ENCODE results near the gene GNB2.
"Not testable (repeated sequence)": the region's sequence is repeated elsewhere in the genome, so short reads cannot be mapped to it uniquely, and the experiment has no call there.

The GNB2 gene

DNA sequence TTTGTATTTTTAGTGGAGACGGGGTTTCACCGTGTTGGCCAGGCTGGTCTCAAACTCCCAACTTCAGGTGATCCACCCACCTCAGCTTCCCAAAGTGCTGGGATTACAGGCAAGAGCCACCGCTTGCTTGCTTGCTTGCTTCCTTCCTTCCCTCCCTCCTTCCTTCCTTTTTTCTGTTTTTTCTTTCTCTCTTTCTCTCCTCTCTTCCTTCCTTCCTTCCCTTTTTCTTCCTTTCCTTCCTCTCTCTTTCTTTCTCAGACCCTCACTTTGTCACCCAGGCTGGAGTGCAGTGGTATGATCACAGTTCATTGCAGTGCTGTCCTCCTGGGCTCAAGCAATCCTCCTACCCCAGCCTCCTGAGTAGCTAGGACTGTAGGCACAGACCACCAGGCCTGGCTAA lies 27.5 kb downstream of the GNB2 start:
- not testable (repeated sequence) for DNase-seq

DNA sequence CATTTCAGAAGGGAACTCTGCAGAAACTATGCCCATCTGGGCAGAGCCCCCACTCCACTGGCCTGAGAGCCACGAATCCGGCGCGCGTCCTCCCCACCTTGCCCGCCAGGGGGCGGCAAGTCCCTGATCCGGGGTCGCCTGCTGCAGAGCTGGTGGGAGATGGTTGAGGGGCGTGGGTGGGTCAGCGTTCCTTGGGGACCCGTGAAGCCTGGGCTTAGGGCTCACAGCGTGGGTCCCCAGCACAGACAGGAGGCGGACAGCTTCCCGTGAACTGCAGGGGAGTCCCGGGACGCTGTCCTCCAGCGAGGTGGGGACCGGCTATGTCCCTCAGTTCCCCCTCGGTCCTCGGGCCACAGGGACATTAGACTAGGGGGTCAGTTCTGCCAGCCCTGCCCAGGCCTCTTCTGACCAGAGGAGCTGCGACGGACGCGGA lies 31.8 kb downstream of the GNB2 start:
- DNase-seq, result peak; percentile 59

DNA sequence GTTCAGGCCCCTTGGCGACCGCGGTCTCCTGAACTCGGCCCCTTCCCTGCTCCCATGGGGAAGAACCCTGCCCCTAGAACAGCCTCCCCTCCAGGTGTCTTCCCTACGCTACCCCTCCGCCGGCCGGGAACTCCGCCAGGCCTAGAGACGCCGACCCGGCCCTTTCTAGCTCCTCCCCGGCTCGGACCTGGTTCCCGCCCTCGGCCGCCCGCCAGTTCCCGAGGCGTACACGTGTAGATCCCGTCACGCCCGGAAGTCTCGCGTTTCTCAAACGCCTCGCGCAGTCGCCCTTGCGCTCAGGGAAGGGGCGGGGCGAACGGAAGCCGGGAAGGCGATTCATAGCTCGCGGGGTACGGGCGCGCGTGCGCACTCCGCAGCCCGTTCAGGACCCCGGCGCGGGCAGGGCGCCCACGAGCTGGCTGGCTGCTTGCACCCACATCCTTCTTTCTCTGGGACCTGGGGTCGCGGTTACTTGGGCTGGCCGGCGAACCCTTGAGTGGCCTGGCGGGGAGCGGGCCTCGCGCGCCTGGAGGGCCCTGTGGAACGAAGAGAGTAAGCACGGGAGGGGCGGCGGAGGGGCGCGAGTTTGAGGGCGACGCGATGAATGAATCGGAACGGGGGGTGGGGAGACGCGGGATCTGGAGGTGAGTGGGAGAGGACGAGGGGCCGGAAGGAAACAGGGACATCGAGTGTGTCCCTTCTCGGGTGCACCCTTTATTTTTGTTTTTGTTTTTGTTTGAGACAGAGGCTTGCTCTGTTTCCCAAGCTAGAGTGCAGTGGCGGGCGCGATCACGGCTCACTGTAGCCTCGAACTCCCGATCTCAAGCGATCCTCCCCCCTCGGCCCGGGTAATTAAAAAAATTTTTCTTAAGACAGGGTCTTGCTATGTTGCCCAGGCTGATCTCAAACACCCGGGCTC lies 32.5 kb downstream of the GNB2 start, which contains the start of gene POP7:
TSS of gene POP7 (plus strand) at position 369 of the 919 bp plus-strand sequence. CDS start 710 bp downstream, outside the sequence.
- peak; percentile 96 for DNase-seq

DNA sequence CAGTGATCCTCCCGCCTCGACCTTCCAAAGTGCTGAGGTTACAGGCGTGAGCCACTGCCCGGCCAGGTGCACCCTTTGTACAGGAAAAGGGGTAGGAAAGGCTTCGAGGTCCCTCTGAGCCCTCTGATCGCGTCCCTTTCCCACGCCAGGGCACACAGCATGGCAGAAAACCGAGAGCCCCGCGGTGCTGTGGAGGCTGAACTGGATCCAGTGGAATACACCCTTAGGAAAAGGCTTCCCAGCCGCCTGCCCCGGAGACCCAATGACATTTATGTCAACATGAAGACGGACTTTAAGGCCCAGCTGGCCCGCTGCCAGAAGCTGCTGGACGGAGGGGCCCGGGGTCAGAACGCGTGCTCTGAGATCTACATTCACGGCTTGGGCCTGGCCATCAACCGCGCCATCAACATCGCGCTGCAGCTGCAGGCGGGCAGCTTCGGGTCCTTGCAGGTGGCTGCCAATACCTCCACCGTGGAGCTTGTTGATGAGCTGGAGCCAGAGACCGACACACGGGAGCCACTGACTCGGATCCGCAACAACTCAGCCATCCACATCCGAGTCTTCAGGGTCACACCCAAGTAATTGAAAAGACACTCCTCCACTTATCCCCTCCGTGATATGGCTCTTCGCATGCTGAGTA lies 33.3 kb downstream of the GNB2 start:
- no peak for DNase-seq

DNA sequence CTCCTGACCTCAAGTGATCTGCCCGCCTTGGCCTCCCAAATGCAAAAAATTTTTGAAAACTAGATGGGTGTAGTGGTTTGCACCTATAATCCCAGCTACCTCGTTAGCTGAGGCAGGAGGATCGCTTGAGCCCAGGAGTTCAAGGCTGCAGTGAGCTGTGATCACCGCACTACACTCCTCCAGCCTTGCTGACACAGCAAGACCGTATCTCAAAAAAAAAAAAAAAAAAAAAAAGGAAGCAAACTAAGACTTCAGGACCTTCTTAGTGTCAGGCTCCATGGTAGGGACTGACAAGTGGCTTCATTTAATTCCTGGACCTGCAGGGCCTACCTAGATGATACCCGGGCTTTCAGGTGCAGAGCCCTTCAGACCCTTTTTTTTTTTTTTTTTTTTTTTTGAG lies 34.9 kb downstream of the GNB2 start:
- no peak for DNase-seq

DNA sequence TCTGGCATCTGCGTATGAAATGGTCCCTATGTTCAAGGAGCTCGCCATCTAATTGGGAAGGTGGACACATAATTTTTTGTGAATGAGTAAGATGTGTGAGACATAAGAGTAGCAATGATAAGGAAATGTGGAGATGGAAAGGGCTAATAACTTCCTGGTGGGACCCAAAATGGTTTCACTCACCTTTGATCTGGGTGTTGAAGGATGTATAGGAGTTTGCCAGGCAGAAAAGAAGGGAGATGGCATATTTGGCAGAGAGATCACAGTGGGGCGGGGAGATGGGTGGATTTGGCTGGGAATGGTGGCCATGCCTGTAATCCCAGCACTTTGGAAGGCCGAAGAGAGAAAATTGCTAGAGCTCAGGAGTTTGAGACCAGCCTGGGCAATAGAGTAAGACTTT lies 36.9 kb downstream of the GNB2 start:
- no peak for DNase-seq

DNA sequence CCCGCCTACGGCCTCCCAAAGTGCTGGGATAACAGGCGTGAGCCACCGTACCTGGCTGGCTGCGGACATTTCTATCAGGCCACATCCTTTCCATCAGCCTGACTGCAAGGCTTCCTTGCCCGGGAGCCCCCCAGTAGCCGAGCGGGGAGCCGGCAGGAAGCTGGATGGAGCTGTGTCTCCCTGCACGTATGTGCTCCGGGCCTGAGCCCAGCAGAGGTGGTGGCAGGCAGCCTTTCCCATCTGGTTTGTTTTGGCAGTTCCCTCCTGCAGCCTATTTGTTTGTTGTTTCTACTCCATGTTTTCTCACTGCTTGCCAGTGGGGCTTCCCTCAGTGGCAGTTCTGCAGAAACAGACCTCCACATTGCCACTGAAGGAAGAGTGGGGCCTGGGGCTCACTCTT lies 37.8 kb downstream of the GNB2 start:
- no peak for DNase-seq

DNA sequence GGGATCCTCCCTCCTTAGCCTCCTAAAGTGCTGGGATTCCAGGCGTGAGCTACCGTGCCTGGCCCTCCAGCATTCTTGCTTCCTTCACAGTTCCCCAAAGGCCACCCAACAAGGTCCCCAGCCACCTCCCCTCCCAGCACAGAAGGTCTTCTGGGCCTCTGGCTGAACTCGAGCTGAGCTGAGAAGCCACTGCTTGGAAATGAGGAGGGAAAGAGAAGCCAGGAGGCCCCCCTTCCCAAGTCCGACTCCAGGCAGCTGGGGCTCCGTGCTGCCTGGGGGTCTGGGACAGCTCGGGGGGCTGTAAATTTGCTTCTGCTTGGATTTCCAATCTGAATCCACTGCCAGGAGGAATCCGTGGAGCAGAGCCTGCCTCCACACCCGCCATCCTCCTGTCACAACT lies 41.2 kb downstream of the GNB2 start:
- DNase-seq, result no peak

DNA sequence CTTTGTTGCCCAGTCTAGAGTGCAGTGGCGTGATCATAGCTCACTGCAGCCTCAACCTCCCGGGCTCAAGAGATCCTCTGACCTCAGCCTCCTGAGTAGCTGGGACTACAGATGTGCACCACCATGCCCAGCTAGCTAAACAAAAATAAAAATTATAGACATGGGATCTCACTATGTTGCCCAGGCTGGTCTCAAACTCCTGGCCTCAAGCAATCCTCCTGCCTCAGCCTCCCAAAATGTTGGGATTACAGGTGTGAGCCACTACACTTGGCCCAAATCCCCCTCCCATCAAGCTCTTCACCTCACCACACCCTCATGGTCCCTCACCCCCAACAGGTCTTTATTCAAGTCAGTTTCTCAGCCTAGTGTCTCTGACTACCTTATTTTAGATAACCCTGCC lies 43.5 kb downstream of the GNB2 start:
- DNase-seq, result not testable (repeated sequence)

DNA sequence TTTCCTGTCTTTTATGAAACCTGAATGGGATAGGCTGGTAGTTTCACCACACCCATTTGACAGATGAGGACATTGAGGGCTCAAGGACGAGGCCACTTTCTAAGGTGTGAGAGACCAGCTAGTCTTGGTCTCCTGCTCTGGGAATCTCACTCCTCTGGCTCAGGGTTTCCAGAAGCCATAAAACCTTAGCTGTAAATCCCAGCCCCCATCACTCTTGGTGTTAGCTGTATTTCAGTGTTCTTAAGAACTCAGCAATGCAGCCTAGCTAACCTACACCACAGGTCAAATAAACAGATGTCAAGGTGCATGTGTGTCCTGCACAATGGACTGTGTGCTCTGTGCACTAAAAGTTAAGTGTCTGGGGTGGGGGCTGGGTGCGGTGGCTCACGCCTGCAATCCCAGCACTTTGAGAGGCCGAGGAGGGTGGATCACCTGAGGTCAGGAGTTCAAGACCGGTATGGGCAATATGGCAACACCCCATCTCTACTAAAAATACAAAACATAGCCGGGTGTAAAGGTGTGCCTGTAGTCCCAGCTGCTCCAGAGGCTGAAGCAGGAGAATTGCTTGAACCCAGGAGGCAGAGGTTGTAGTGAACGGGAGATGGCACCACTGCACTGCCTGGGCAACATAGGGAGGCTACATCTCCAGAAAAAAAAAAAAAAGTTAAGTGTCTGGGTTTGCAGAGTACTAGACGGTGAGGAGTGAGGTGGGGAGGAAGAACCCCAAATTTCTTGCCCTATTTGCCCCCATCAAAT lies 46.2 kb downstream of the GNB2 start:
- no peak for DNase-seq

DNA sequence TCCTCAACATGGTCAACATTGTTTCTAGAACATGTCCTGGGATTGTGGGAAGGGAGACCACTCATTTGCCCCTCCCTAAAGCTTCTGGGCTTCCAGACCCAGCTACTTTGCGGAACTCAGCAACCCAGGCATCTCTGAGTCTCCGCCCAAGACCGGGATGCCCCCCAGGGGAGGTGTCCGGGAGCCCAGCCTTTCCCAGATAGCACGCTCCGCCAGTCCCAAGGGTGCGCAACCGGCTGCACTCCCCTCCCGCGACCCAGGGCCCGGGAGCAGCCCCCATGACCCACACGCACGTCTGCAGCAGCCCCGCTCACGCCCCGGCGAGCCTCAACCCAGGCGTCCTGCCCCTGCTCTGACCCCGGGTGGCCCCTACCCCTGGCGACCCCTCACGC lies 46.7 kb downstream of the GNB2 start, which contains the start of gene EPO:
TSS of gene EPO (plus strand) at position 190 of the 392 bp plus-strand sequence. CDS start 513 bp downstream, outside the sequence.
- DNase-seq, result no peak

DNA sequence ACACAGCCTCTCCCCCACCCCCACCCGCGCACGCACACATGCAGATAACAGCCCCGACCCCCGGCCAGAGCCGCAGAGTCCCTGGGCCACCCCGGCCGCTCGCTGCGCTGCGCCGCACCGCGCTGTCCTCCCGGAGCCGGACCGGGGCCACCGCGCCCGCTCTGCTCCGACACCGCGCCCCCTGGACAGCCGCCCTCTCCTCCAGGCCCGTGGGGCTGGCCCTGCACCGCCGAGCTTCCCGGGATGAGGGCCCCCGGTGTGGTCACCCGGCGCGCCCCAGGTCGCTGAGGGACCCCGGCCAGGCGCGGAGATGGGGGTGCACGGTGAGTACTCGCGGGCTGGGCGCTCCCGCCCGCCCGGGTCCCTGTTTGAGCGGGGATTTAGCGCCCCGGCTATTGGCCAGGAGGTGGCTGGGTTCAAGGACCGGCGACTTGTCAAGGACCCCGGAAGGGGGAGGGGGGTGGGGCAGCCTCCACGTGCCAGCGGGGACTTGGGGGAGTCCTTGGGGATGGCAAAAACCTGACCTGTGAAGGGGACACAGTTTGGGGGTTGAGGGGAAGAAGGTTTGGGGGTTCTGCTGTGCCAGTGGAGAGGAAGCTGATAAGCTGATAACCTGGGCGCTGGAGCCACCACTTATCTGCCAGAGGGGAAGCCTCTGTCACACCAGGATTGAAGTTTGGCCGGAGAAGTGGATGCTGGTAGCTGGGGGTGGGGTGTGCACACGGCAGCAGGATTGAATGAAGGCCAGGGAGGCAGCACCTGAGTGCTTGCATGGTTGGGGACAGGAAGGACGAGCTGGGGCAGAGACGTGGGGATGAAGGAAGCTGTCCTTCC lies 47.3 kb downstream of the GNB2 start:
- DNase-seq, result no peak

DNA sequence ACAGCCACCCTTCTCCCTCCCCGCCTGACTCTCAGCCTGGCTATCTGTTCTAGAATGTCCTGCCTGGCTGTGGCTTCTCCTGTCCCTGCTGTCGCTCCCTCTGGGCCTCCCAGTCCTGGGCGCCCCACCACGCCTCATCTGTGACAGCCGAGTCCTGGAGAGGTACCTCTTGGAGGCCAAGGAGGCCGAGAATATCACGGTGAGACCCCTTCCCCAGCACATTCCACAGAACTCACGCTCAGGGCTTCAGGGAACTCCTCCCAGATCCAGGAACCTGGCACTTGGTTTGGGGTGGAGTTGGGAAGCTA lies 47.9 kb downstream of the GNB2 start:
- DNase-seq, result no peak

DNA sequence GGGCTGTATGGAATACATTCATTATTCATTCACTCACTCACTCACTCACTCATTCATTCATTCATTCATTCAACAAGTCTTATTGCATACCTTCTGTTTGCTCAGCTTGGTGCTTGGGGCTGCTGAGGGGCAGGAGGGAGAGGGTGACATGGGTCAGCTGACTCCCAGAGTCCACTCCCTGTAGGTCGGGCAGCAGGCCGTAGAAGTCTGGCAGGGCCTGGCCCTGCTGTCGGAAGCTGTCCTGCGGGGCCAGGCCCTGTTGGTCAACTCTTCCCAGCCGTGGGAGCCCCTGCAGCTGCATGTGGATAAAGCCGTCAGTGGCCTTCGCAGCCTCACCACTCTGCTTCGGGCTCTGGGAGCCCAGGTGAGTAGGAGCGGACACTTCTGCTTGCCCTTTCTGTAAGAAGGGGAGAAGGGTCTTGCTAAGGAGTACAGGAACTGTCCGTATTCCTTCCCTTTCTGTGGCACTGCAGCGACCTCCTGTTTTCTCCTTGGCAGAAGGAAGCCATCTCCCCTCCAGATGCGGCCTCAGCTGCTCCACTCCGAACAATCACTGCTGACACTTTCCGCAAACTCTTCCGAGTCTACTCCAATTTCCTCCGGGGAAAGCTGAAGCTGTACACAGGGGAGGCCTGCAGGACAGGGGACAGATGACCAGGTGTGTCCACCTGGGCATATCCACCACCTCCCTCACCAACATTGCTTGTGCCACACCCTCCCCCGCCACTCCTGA lies 49.1 kb downstream of the GNB2 start:
- no peak for DNase-seq

DNA sequence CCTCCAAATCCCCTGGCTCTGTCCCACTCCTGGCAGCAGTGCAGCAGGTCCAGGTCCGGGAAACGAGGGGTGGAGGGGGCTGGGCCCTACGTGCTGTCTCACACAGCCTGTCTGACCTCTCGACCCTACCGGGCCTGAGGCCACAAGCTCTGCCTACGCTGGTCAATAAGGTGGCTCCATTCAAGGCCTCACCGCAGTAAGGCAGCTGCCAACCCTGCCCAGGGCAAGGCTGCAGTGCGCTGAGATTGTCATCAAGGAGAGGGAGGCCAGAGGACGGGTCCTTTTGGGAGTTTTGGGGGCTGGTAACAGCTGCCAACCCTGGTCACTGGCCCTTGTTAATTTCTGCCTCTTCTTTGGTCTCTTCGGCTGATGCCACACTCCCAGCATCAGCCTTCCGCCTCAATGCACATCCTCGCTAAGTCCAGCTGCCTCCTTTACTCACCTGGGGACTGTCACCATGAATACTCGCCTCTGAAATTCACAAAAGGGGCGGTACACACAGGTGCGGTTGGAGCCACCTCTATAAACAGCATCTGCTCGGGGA lies 50.3 kb downstream of the GNB2 start:
- no peak for DNase-seq

DNA sequence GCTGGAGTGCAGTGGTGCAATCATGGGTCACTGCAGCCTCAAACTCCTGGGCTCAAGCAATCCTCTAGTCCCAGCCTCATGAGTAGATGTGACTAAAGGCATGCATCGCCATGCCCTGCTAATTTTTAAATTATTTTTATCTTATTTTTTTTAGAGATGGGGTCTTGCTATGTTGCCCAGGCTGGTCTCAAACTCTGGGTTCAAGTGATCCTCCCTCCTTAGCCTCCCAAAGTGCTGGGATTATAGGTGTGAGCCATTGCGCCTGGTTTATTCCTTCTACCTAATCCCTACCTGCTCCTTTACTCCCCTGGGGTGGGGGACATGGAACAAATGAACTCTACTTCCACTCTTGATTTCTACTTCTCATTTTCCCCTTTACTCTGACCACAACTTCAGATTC lies 50.8 kb downstream of the GNB2 start:
- not testable (repeated sequence) for DNase-seq

DNA sequence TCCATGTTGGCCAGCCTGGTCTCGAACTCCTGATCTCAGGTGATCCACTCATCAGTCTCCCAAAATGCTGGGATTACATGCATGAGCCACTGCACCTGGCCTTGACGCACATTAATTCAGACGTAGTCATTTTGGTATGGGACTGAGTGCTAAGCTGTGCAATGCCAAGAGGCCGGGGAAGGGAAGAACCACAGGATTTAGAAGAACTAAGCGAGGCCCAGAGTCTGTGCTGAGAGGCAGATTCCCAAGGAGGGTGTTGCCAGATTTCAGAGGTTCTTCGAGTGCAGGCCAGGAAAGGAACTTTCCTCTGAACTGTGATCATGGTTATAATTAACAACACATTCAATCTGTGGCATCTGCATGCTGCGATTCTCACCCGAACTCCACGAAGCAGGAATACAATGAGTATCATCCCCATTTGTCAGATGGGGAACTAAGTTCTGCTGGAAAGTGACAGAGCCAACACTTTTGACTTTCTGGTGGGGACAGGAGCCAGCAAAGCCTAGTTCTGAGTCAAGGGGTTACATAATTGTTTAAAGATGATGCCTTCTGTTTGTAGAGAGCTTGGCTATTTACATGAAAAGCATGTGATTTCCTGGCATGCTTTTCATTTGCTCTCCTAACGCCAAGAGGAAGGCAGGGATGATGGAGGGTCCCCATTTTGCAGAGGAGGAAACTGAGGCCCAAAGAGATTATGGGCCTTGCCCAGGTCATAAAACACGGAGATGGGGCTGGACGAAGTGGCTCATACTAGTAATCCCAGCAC lies 53.6 kb downstream of the GNB2 start:
- DNase-seq, result no peak

DNA sequence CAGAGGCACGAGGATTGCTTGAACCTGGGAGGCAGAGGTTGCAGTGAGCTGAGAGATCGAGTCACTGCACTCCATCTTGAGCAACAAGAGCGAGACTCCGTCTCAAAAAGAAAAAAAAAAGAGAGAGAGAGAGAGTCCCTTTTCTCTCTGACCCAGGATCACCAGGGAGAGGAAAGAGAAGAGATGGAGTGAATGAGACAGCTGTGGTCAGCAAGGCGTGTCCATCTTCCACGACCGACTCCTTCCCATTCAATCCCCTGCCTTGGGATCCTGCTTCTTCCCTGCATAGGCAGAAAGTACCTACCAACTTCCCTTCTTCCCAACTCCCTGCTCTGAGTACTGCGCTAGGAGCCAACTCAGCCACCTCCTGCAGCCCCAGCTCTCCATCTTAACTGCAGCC lies 54.7 kb downstream of the GNB2 start:
- no peak for DNase-seq
